NCI-H2227 treated with DMSO at 0.1 percent for 48 hours (cell line): ENCODE measurements around the gene NUDT1.

Experiments used
- DNase-seq: peaks from one replicate; lab custom pipeline; 2025; lab: John Stamatoyannopoulos, UW

NUDT1 gene

GRCh38 chr7:2224491-2224928 lies 17.5 kb upstream of the NUDT1 start:
- no peak for DNase-seq

DNA sequence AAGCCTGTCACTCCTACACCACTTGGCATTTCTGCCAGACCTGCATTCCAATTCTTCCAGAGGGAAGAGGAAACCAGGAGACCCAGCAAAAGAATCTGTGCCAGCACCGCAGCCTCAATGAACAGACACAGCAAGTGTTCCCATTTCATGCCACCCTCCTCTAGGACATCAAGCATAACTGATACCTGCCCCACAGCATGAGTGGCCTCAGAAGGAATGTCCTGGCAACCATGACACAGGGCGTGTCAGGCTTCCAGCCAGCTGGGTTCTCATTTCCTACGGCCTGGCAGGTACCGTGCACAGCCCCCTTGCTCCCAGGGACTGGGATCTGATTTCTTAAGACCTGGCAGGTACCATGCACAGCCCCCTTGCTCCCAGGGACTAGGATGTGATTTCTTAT lies 17.1 kb upstream of the NUDT1 start:
- no peak for DNase-seq

DNA sequence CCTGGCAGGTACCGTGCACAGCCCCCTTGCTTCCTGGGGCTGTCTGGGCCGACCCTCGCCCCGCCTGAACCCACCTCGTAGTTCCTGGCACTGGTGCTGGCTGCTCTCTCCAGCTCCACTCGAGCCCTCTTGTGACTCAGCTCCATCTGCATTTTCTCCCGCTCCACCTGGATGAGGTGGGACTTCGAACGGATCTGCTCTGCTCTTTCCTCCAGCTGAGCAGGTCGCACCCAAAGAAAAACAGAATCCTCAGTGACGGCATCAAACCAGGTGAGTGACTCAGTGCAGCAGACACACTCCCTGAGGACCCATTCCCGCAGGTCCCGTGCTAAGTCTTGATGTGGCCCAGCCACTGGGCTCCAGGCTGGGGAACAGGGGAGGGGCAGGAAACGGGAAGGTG lies 16.7 kb upstream of the NUDT1 start:
- no peak for DNase-seq

DNA sequence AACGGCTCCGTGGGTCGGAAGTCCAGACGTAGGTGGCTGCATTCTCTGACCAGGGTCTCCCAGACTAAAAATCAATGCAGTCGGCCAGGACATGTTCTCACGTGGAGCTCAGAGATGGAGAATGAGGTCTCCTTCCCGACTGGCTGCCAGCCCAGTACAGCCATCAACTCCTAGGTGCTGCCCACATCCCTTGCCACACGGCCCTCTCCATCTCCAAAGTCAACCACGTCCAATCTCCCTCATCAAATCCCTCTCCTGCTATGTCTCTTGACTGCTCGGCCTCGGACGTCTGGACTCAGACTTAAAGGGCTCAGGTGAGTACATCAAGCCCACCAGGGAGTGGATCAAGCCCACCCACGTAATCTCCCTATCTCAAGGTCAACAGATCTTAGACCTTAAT lies 16.2 kb upstream of the NUDT1 start:
- DNase-seq: no peak

DNA sequence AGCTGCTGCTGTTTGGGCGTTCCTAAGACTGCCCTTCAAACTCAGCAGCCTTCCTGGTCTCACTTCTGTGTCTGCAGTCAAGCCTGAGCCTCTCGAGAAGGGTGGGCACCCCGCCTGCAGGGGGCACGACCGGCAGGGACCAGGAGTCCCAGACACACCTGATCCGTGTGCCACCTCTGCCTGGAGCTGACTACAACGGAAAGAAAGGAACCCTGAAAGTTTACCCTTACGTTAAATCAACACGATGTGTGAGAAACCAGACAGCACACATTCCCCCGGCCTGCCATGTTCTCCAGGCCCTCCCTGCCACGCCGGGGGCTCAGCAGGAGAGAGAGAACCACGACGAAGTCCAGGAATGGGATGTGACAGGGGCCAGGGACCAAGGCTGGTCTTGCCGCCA lies 14.3 kb upstream of the NUDT1 start:
- no peak for DNase-seq

DNA sequence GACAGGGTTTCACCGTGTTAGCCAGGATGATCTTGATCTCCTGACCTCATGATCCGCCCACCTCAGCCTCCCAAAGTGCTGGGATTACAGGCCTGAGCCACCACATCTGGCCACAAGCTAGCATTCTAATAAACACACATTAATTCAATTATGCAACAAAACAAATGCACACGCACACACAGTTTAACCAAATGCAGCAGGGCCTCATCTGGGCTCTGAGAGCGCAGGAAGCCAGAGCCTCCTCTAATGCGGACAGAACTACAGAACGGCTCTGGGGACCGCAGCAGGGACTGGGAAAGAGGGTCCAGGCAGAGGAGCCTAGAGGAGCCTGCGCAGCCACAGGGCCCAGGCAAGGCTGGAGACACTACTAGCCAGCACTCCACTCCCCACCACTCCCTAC lies 13.1 kb upstream of the NUDT1 start:
- DNase-seq: no peak

- no peak for DNase-seq
Measured at GRCh38 chr7:2229467-2229866, 12.6 kb upstream of the NUDT1 start.

- no peak for DNase-seq
Measured at GRCh38 chr7:2230226-2230625, 11.8 kb upstream of the NUDT1 start.

DNA sequence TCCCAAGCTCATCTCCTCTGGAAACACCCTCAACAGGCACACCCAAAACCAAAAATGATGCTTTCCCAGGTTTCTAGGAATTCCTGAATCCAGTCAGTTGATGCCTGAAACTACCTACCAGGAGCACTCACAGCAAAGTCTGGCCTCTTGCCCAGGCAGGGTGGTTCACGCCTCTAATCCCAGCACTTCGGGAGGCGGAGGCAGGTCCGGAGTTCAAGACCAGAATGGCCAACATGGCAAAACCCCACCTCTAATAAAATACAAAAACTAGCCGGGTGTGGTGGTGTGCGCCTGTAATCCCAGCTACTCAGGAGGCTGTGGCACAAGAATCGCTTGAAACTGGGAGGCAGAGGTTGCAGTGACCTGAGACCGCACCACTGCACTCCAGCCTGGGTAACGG lies 11.1 kb upstream of the NUDT1 start:
- no peak for DNase-seq

DNA sequence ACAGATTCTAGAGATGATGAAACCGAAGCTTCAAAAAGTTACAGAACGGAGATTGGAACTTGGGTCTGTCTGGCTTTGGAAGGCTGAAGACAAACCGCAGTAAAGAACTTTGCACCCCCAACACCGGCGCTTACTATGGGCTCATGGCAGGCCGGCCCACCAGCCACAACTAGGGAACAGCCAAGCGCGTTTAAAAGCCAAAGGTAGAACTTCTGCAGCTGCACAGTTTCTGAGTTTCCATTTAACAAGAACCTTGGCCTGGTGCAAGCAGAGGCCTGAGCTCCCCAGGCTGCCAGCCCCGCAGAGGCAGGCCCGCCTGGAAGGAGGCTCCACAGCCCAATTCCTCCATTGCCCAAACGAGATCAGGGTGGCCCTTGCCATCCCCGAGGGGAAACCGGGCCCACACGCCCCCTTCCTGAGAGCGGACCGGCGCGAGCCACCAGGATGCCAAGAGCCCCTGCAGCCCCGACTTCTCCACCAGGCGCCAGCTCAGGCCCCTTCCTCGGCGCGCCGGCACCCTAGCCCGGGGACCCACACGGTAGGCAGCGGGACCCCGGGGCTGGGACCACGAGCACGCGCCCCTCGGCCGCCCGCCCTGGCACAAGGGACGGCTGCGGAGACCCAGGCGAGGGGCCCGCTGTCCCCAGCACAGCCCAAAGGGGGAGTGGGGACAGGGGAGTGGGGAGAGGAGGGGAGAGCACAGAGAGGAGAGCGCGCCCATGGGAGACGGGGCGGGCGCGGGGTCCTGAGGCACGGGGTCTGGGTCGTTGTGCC lies 9.8 kb upstream of the NUDT1 start:
- DNase-seq: peak; percentile 2

- peak; percentile 48 for DNase-seq
Measured at GRCh38 chr7:2232766-2233520, 9.1 kb upstream of the NUDT1 start, which contains the start of gene MAD1L1. Gene MAD1L1 (minus strand): TSS chr7:2232945. CDS start chr7:2230133, 2,812 bp downstream.

GRCh38 chr7:2233926-2234325 lies 8.1 kb upstream of the NUDT1 start:
- no peak for DNase-seq

GRCh38 chr7:2237109-2237602 lies 4.9 kb upstream of the NUDT1 start:
- no peak for DNase-seq

DNA sequence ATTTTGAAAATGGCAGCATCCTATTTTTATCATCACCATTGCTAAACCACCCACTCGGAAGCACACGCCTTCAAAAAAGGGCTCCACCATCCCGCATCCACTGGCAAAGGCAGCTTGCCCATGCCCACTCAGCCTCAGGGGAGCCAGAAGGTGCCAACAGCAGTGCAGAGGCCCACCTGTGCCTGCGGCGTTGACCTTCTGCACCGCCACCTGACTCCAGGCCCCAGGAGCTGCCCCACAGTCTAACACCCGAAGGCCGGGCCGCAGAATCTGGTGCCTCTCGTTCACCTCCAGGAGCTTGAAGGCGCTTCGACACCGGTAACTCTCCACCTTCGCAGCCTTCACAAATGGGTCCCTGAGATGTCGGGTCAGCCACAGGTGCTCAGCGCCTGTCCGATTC lies 2.8 kb upstream of the NUDT1 start:
- DNase-seq: no peak

GRCh38 chr7:2242541-2243429 lies 759 bp downstream of the NUDT1 start:
- DNase-seq: peak; percentile 18

- DNase-seq: no peak
Measured at GRCh38 chr7:2243458-2243857, 1.4 kb downstream of the NUDT1 start.

DNA sequence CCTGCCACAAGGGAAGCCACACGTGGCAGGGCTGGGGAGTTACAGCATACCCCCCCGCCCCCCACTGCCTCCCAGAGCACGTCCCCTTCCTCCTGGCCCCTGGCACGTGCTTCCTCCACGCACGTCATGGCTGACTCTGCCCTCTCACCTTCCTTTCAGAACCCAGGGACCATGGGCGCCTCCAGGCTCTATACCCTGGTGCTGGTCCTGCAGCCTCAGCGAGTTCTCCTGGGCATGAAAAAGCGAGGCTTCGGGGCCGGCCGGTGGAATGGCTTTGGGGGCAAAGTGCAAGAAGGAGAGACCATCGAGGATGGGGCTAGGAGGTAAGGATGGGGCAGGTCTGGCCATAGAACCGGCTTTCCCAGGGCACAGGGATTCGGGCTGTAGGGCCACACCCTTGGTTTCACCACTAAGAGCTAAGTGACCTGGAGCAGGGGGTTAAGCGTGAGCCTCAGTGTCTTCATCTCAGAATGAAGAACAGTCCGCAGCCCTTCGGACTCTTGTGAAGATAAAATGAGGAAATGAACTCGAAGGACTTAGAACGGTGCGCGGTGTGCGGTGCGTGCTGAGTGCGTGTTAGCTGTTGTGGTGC lies 2.5 kb downstream of the NUDT1 start:
- DNase-seq: no peak

GRCh38 chr7:2245883-2246675 lies 4.1 kb downstream of the NUDT1 start:
- DNase-seq: no peak

DNA sequence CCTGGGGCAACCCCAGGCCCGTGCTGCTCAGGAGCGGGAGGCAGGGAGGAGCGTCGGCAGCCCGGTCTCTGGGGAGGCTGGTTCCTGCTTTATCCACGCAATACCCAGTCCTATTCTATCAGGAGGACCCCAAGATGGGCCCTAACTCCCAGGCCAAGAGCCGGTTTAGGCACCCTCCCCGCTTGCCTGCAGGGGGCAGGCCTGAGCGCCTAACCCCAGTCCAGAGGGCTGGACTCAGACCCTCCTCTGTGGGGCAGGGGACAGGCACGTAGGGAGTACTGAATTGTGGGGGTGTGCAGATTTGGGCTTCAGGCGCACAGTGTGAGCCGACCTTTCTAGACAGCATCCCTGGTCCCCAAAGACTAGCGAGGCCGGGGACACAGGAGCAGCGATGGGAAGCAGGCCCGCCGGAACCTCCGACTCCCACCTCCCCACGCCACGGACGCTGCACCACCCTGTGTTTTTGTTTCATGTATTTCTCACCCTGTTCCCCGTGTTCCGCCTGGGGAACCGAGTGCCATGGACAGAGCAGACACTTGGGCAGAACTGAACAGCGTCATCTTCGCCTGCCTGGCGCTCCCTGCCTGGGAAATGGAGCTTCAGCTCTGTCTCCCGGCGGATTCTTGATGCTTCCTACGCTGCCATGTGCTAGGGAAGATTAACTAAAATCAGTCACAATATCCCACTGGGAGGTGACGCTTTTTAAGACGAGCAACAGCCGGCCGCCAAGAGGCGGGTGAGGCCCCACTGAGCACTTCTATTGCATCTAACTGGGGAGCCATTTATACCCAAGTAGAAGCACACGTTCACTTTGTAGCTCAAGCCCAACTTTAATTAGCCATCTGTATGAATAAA lies 5.3 kb downstream of the NUDT1 start:
- DNase-seq: no peak
